Measurements from ENCODE around the gene POU2F2.
"Not testable (repeated sequence)": the region's sequence is repeated elsewhere in the genome, so short reads cannot be mapped to it uniquely, and the experiment has no call there.

POU2F2 gene

DNA sequence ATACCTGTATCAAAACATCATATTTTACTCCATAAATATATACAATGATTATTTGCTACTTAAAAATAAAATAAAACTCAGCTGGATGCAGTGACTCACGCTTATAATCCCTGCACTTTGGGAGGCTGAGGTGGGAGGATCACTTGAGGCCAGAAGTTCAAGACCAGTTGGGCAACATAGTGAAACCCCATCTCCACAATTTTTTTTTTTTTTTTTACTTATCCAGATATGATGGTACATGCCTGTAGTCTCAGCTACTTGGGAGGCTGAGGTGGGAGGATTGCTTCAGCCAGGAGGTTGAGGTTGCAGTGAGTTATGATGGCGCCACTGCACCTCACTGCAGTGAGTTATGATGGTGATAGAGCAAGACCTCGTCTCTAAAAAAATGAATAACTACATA, 22.4 kb downstream of the POU2F2 start:
- intact Hi-C loops (cut with DNase I), result no loop called here

DNA sequence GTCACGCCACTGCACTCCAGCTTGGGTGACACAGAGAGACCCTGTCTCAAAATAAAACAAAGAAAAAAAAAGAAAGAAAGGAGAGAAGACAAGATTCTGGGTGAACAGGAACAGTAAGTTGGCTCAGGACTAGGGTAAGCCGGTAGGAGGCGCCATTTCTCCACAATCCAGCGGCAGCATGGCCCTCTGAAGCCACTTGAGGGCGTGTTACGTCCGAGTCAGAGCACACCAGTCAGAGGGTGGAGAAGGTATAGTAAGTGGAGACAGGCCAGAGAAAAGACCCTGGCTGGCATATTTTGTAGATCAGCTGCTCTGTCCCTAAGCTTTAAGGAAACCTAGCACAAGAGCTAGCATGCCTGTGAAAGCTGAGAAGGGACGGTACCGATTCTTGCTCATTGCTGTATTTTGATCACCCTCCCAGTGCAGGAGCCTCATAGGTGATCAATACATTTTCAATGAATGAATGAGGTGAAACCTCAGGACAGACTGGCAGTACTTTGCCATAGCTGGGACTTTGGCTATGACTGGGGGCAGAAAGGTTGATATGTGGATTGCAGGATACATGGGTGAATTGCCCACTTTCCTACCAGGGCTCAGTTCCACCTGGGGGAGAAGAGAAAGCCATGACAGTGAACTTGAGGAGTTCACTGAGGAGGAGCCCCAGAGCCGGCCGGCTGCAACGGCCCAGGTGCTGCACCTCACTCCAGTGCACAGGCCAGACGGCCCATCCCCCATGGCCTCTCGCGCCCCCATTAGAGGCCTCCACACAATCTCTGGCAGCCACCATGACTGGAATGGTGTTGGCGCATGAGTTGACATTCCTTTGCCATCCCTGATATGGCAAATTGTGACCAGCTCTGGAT, 23.5 kb downstream of the POU2F2 start:
- intact Hi-C loops (cut with DNase I), result no loop called here
- DNase-seq, result peak; percentile 46 to 96 (median 75)

More for the DNA sequence above, 22.4 kb downstream of the POU2F2 start:
- DNase-seq, result peak in 2 of 10 donors; percentile 16 to 20

DNA sequence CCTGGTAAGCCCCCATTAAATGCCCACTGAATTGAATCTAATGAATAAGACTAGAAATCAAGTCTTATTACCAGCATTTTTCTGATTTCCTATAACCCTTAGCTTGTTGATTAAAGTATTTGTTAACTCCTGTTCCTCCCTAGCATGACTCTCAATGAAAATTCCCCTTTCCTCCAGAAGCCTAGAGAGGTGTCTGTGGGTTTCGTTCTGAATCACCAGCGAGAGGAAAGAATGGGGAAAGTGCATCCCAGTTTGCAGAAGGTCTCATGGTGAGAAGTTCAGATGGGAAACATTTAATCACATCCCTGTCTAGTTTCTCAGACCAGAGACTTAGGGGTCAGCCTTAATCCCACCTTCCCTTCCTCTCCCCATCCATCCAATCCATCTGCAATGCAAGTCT, 26.9 kb downstream of the POU2F2 start:
- intact Hi-C loops (cut with DNase I), result no loop called here
- no peak for DNase-seq

DNA sequence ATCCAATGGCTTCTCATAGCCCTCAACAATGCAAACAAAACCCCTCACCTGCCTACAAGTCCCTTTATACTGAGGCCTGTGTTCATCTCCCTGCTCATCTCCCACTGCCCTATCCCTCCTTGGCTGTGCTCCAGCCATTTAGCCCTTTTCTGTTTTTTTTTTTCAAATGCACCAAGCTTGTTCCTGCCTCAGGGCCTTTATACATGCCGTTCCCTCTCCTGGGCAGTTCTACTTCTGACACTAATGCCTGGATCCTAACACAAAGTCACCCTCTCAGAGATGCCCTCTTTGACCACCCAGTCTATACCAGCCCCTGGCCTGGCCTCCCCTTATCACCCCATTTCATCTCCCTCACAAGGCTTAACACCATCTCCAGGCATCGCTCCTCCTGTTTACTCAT, 29.4 kb downstream of the POU2F2 start:
- no peak for DNase-seq
- intact Hi-C loops (cut with DNase I), result no loop called here

DNA sequence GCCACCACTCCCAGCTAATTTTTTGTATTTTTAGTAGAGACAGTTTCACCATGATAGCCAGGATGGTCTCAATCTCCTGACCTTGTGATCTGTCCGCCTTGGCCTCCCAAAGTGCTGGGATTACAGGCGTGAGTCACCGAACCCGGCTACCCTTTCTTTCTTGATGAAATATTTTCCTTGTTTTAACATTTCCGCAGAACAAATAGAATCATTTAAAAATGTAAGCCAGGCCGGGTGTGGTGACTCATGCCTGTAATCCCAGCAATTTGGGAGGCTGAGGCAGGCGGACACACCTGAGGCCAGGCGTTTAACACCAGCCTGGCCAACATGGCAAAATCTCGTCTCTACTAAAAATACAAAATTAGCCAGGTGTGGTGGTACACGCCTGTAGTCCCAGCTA, 32.0 kb downstream of the POU2F2 start:
- intact Hi-C loops (cut with DNase I); DNase-seq: not testable (repeated sequence)

DNA sequence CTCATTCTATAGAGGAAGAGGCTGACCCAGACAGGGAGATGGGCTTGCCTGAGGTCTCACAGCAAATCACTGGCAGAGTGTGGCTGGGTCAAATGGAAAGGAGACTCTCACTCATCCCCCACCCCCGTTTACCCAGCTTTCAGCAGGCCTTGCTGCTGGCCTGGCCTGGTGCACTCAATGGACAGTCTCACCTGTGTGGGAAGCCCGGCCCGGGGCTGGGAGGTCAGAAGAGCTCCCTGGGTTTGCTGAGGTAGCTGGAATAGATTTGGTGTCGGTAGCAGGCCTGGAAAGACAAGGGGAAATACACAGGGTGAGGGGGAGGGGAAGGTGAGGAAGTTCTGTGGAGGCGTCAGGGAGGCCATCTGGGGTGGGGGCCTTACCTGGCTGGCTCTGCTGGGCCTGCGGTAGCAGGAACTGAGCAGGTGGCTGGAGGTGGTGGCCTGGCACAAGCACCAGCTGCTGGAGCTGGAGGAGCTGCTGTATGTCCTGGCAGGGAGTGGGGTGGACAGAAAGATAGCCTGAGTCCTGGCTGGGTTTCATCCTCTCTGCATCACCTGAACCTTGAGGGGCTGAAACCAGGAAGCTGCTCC, 32.8 kb downstream of the POU2F2 start:
- peak in 2 of 10 donors; percentile 47 to 73 for DNase-seq
- intact Hi-C loops (cut with DNase I), result no loop called here

DNA sequence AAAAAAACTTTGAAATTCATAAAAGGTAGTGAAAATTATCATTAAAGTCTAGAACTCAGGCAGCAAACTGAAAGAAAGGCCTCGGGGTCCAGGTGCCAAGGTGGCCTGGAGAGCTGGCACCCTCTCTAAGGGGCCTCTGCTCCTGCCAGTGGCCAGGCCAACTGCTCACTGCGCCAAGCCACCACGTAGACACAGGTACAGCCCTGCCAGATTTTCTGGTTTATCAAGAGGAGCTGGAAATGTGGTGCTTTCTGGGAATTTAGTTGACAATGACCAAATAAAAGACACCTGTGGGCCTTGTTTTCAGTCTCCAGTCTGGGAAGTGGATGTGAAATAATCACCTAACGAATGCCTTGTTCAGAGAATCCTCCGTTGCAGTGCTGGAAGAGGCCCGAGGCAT, 33.5 kb downstream of the POU2F2 start:
- DNase-seq, result peak in 1 of 10 donors; percentile 45
- intact Hi-C loops (cut with DNase I), result no loop called here

DNA sequence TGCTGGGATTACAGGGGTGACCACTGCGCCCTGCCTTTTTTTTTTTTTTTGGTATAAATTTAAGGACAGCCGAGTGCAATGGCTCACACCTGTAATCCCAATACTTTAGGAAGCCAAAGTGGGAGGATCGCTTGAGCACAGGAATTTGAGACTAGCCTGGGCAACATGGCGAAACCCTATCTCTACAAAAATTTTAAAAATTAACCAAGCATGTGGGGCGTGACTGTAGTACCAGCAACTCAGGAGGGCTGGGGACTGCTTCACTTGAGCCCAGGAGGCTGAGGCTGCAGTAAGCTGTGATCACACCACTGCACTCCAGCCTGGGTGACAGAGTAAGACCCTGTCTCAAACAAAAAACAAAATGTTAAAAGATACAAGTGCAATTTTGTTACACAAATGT, 34.8 kb downstream of the POU2F2 start:
- intact Hi-C loops (cut with DNase I), result no loop called here
- peak in 1 of 10 donors; percentile 12 for DNase-seq

DNA sequence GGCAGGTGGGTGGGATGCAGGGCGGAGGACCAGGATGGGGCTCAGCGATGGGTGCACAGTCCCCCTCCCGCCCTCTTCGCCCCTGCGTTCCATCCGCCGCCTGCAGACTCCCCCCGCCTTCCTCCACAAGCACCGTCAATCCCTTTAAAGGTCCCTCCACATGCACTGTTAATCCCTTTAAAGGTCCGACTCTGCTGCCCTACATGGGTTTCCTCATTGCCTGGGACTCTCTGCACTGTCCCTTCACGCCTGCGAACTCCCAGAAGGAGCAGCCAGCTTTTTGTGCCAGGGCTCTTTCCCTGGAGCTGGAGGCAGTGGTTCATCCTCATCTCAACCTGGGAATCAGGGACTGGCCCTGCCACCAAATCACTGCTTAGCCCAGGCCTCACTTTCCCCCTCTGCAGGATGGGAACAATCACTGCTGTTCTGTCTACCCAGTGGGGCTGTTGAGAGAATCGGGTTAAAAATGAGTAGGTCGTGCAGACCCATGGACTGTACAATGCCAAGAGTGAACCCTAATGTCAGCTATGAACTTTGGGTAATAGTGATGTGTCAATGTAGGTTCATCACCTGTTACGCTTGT, 35.9 kb downstream of the POU2F2 start:
- intact Hi-C loops (cut with DNase I), result no loop called here
- peak in 1 of 10 donors; percentile 24 for DNase-seq

DNA sequence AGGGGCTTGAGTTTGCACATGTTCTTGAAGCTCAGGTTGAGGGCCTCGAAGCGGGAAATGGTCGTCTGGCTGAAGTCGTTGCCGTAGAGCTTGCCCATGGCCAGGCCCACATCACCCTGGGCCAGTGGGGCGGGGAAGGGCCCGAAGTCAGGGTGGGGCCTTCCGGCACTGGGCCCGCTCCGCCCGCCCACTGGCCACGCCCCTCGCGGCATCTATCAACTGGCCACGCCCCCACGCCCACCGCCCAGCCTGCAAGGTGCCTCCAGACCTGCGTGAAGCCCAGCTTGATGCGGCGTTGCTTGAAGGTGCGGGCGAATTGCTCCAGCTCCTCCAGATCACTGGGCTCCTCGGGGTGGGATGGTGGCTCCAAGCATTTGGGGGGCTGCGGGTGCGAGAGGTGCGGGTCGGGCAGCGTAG, 36.4 kb downstream of the POU2F2 start:
- DNase-seq, result peak in 2 of 10 donors; percentile 77 to 81
- intact Hi-C loops (cut with DNase I), result no loop called here

DNA sequence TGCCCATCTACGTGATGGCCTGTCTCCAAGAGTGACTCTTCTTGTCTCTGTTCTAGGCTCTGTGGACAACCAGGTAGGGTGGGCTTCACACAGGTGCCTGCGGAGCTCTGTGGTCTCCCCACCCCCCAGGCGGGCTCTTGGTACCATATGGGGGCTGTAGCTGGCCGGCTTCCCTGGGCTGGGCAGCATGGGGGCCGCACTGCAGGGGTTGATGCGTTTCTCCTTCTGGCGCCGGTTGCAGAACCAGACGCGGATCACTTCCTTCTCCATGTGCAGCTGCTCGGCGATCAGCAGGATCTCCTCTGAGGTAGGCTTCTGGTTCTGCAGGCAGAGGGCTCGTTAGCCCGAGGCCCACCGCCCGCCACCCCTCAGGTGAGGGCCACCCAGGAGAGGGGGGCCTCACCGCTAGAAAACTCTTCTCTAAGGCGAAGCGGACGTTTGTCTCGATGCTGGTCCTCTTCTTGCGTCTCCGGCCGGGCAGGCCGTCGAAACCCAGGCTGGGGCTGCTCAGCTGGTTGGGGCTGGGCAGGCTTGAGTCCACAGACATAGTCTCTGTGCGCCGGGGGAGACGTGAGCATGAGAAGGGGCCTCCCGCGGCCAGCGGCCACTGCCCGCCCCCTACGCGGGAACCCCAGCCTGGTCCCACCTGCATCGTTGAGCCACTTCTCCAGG, 37.0 kb downstream of the POU2F2 start:
- intact Hi-C loops (cut with DNase I), result no loop called here
- peak in 2 of 10 donors; percentile 71 to 73 for DNase-seq

DNA sequence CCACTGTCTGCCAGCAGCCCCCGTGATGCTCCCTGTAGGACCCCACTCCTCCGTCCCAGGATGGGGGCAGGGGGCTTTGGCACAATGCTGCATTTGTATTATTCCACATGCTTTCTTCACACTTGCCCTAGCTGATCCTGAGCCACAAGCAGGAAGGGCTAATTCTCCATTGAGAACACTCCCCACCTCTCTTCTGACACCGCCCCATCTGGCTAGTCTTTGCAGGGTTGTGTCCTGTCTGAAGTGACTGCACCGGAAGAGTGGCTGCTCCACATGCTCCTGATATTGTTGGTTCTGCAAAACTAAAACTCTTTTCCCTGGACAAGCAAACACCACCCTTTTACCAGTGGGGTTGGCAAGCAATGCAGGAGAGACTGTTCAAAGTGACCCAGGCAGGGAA, 38.3 kb downstream of the POU2F2 start:
- DNase-seq, result peak in 1 of 10 donors; percentile 16
- intact Hi-C loops (cut with DNase I), result no loop called here

DNA sequence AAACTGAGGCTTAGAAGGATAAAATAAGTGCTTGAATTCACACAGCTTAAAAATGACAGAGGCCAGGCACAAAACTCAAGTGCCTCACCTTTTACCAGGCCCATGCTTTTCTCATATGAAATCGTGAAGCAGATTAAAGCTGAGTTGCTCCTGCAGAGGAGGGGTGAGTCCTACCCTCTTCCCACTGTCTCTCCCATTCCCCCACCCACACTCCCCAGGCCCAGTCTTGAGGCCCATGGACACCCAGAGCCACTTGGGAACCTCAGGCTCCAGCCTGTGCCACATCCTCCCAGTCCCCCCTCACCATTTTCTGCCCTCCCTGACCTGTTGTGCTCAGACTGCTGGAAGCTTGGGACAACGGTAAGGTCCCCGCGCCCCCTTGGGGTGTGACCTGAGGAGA, 38.7 kb downstream of the POU2F2 start:
- peak in 2 of 10 donors; percentile 31 to 65 for DNase-seq

DNA sequence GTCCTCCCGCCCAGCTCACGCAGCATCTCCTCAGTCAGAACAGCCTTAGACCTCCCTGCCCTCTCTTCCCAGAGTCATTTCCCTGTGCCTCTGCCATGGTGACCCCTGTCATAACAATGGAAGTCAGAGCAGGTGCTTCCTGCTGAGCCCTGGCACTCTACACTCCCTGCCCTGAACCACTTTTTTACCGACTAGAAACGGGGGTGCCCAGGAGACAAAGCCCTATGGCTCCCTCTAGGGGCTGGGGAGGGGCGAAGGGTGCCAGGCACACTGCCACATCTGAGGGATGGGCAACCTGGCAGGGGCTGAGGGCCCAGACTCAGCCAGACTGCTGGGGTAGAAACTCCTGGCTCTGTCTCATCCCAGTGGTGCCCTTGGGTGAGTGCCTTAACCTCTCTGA, 39.9 kb downstream of the POU2F2 start:
- DNase-seq, result peak in 1 of 10 donors; percentile 42
- intact Hi-C loops (cut with DNase I), result no loop called here

More for the DNA sequence above, 38.7 kb downstream of the POU2F2 start:
- intact Hi-C loops (cut with DNase I), result no loop called here

DNA sequence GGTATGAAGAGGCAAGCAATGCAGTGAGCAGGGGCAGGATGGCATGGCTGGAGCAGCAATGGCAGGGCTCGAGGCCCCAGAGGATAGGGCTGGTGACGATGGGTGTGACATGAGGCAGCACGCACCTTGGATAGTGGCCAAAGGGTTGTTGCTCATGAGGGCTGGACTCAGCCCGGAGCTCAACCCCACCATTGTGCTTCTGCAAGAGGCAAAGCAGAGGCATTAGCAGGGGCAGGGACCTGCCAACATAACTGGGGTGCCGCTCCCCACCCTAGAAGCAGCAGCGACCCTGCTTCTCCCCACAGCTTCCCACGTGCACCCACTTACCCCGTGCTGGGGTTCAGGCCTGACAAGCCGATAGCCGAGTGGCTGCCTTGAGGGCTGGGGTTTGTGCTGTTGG, 40.5 kb downstream of the POU2F2 start:
- DNase-seq, result peak in 1 of 10 donors; percentile 34
- intact Hi-C loops (cut with DNase I), result no loop called here

DNA sequence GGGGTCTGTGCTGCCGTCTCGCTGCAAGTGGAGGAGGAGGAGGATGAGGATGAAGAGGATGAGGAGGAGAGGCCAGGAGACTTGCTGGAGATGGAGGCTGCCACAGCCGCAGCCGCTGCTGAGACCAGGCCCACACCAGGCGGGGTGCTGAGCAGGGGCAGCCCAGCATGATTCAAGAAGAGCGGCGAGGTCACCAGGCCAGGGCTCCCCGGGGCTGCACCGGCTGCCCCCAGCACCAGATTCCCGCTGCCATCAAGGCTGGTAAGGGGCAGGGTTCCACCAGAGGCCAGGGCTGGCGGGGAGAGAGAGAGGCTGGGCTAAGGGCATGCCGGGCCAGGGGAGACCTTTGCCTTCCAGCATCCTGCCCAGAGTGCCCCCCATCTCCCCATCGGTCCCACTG, 40.9 kb downstream of the POU2F2 start:
- intact Hi-C loops (cut with DNase I), result no loop called here
- peak in 1 of 10 donors; percentile 77 for DNase-seq

DNA sequence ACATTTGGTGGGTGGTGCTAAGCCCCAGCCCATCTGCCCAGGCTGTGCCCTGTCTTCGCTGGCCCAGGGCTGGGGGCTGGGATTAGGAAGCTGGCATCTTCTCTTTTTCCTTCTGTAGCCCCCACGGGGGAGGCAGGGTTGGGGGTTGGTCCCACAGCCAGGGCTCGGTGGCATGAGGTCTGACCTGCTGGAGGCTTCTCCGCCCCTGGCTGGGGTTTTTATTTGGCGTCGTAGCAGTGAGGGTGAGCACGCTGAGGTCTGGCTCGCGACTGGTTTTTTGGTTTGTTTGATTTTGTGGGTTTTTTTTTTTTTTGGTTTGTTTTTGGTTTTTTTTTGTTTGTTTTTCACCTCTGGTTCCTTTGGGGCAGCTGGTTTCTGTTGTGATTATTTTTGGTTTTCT, 41.6 kb downstream of the POU2F2 start:
- intact Hi-C loops (cut with DNase I), result no loop called here
- peak in 1 of 10 donors; percentile 74 for DNase-seq

DNA sequence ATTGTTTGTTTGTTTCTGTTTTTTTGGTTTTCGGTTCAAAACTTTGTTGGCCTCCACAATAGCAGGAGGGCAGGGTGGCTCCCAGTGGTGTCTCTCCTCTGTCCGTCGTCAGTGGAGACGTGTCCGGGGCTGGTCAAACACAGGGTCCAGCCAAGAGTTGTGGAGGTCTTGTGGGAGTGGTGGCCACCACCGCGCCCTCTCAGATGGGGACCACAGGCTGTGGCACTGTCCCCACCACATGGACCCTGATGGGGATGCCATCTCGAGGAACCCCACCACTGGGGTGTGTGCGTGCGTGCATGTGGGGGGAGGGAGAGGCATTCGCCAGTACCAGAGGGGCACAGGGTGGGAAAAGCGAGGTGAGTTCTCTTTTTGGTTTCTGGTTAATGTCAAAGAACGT, 42.5 kb downstream of the POU2F2 start:
- intact Hi-C loops (cut with DNase I), result no loop called here
- peak in 1 of 10 donors; percentile 53 for DNase-seq

DNA sequence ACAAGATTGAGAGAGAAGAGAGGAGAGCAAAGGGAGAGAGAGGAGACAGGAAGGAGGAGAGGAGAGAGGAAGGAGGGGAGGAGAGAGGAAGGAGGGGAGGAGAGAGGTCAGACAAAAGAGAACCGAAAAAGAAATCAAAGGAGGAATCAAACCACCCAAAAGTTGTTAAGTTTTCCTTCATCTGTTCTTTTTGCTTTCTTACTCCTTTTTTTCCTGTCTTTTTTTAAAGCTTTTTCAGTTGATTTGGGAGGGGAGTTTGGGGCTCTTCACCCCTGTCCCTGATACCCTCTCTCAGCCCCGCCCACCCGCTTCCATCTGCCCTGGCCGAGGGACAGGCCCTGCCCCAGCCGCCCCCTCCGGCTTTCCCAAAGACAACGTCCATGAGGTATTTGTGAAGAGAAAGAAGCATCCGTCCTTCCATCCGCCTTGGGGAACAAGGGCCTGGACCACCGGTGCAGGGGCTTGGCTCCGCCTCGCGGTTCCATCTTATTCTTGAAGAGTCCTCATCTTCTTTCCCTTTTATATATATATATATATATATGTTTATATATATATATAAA, 43.0 kb downstream of the POU2F2 start:
- DNase-seq, result peak in 1 of 10 donors; percentile 64
- intact Hi-C loops (cut with DNase I), result no loop called here

DNA sequence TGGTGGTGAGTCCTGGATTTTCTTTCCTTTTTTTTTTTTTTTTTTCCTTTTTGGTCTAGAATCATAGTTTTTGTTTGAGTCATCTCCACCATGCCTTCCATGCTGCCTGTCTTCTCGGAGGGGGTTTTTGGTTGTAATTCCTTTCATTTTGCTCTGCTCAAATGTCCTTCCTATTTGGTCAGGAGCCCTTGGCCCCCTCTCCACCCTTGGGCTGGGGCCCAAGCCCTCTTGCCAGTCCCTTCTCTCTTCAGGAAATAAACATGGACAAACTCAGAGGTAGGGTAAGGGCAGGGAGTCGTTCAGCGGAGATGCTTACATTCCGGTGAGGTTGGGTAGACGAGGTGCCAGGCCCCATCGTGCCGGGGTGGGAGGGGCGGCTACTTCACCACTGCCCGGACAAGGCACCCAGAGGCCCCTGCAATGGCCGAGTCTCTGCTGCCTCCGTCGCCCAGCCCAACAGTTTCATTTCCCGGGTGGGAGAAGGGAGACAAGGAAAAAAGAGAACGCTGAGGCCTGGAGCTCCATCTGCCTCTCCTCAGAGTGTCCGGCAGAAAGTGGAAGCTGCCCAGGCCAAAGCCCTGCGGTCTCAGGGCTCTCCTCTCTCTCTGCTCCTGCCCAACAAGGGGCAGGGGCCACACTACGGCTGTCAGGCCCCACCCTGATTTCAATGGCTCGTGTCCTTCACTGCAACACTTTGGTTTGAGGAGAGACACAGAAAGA, 43.6 kb downstream of the POU2F2 start:
- peak in 1 of 10 donors; percentile 44 for DNase-seq
- intact Hi-C loops (cut with DNase I), result no loop called here

Data from posterior cingulate gyrus (tissue), 11 donors.